ENCODE results near the gene RHOBTB3.

Gene RHOBTB3

GRCh38 chr5:95733107-95733665 is 2.0 kb downstream of the RHOBTB3 start:
- DNase-seq = no peak

GRCh38 chr5:95734187-95734586 is 3.1 kb downstream of the RHOBTB3 start:
- no peak for DNase-seq

GRCh38 chr5:95734906-95735305 is 3.8 kb downstream of the RHOBTB3 start:
- no peak for DNase-seq

GRCh38 chr5:95735406-95735805 is 4.3 kb downstream of the RHOBTB3 start:
- DNase-seq = no peak

- DNase-seq = no peak
Observed at GRCh38 chr5:95738072-95738471, 6.9 kb downstream of the RHOBTB3 start.

- no peak for DNase-seq
Observed at GRCh38 chr5:95738834-95739233, 7.7 kb downstream of the RHOBTB3 start.

GRCh38 chr5:95739857-95740256 is 8.7 kb downstream of the RHOBTB3 start:
- no peak for DNase-seq

- no peak for DNase-seq
Observed at GRCh38 chr5:95741458-95741857, 10.3 kb downstream of the RHOBTB3 start.

- no peak for DNase-seq
Observed at GRCh38 chr5:95743232-95743631, 12.1 kb downstream of the RHOBTB3 start.

GRCh38 chr5:95743877-95744276 is 12.7 kb downstream of the RHOBTB3 start:
- DNase-seq = no peak

GRCh38 chr5:95746194-95746593 is 15.1 kb downstream of the RHOBTB3 start:
- no peak for DNase-seq

GRCh38 chr5:95746722-95747679 is 15.9 kb downstream of the RHOBTB3 start:
- no peak for DNase-seq

GRCh38 chr5:95748133-95748532 is 17.0 kb downstream of the RHOBTB3 start:
- DNase-seq = no peak

GRCh38 chr5:95754545-95754944 is 23.4 kb downstream of the RHOBTB3 start:
- no peak for DNase-seq

- DNase-seq = no peak
Observed at GRCh38 chr5:95759005-95759404, 27.9 kb downstream of the RHOBTB3 start.

GRCh38 chr5:95759634-95760033 is 28.5 kb downstream of the RHOBTB3 start:
- no peak for DNase-seq

- no peak for DNase-seq
Observed at GRCh38 chr5:95760273-95761191, 29.4 kb downstream of the RHOBTB3 start.

- DNase-seq = no peak
Observed at GRCh38 chr5:95761771-95762651, 30.9 kb downstream of the RHOBTB3 start.

GRCh38 chr5:95762652-95763041 is 31.5 kb downstream of the RHOBTB3 start:
- no peak for DNase-seq

- DNase-seq = no peak
Observed at GRCh38 chr5:95763941-95764340, 32.8 kb downstream of the RHOBTB3 start.

GRCh38 chr5:95768731-95769130 is 37.6 kb downstream of the RHOBTB3 start:
- no peak for DNase-seq

Data from islet precursor cell (in vitro differentiated cells).